ENCODE measurements around the gene CEP162.

GRCh38 chr6:84183430-84183829 lies 44.0 kb downstream of the CEP162 start:
- TF ChIP-seq CTCF (IDR thresholded peaks at IDR 0.05) (no peak), POLR2A (IDR thresholded peaks at IDR 0.05) (no peak)
